ENCODE results near the gene RAB11FIP3. TPM values are rescaled to one million over a fixed set of nuclear protein-coding genes. Genes with fewer than 3 reads are reported as not detected.

The RAB11FIP3 gene
- total and polyA plus RNA-seq, 2 of the 13 experiments (the other 11 are each of a cell fraction or from before 2014, with no cell fraction given): 34.3 to 57.6 TPM

DNA sequence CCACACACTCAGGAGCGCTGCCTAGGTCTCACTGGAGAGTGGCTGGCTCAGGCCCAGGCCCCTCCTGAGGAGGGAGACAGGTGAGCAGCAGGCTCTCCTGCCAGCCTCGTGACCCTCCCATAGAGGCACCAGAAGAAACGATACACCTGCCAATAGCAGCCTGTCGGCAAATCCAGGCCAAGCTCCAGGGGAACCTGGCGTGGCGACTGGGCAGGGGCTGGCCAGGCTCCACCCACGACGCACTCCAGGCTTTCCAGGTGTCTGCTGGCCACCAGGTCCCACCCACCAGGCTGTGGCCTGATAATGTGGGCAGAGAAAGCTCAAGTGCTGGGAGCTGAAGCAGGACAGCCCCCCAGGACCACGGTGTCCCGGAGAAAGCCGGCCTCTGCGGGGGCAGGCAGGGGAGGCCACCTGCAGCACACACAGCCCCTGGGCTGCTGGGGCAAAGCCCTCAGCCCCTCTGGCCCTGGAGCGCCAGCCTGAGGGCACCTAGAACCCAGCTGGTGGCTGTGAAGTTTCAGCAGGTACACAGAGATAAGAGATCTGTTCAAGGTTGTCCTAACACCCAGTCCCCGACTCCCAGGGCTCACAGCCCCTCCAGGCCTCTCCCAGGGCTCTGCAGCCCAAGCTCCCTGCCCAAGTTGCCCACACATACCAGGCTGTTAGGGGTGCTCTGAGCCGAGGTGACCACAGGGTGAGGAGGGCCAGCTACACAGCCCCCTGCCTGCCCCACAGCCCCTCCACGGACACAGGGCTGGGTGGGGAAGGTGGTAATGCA lies 46.1 kb upstream of the RAB11FIP3 start (continued):
- TF ChIP-seq, protein P1, sequence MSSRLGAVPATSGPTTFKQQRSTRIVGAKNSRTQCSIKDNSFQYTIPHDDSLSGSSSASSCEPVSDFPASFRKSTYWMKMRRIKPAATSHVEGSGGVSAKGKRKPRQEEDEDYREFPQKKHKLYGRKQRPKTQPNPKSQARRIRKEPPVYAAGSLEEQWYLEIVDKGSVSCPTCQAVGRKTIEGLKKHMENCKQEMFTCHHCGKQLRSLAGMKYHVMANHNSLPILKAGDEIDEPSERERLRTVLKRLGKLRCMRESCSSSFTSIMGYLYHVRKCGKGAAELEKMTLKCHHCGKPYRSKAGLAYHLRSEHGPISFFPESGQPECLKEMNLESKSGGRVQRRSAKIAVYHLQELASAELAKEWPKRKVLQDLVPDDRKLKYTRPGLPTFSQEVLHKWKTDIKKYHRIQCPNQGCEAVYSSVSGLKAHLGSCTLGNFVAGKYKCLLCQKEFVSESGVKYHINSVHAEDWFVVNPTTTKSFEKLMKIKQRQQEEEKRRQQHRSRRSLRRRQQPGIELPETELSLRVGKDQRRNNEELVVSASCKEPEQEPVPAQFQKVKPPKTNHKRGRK (CRISPR knock-in tag; IDR thresholded peaks at IDR 0.05): no peak

DNA sequence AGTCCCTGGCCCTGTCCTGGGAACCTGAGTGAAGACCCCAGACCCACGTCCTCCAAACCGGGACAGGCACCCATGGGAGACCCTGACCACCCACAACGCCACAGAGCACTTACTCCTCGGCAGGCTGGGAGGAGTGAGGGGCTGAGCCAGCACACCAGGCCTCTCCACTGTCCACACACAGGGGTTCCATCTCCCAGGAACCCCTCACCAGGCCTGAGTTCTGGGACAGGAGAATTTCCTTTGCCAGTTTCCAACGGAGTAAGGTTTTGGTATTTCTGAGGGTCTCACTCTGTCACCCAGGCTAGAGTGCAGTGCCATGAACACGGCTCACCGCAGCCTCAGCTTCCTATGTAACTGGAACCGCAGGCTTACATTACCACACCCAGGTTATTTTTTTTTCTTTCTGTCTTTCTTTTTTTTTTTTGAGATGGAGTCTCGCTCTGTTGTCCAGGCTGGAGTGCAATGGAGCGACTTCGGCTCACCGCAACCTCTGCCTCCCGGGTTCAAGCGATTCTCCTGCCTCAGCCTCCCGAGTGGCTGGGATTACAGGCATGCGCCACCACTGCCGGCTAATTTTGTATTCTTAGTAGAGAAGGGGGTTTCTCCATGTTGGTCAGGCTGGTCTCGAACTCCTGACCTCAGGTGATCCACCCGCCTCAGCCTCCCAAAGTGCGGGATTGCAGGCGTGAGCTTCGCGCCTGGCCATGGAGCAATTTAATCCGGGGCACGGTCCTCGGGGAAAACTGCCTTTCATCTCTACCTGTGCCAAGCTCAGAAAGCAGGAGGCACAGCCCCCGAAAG lies 45.3 kb upstream of the RAB11FIP3 start:
- peak overlapping the region; percentile 81; the same call in 1 of the 2 replicates for H3K9ac ChIP-seq (ENCODE audit: insufficient read depth, low read depth, low read length)
- no peak for TF ChIP-seq ZNF20 (CRISPR knock-in tag; IDR thresholded peaks at IDR 0.05)
- TF ChIP-seq, protein P2, sequence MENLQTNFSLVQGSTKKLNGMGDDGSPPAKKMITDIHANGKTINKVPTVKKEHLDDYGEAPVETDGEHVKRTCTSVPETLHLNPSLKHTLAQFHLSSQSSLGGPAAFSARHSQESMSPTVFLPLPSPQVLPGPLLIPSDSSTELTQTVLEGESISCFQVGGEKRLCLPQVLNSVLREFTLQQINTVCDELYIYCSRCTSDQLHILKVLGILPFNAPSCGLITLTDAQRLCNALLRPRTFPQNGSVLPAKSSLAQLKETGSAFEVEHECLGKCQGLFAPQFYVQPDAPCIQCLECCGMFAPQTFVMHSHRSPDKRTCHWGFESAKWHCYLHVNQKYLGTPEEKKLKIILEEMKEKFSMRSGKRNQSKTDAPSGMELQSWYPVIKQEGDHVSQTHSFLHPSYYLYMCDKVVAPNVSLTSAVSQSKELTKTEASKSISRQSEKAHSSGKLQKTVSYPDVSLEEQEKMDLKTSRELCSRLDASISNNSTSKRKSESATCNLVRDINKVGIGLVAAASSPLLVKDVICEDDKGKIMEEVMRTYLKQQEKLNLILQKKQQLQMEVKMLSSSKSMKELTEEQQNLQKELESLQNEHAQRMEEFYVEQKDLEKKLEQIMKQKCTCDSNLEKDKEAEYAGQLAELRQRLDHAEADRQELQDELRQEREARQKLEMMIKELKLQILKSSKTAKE (CRISPR knock-in tag; IDR thresholded peaks at IDR 0.05; ENCODE audit: borderline replicate concordance): no peak
- TF ChIP-seq RFXAP (CRISPR knock-in tag; IDR thresholded peaks at IDR 0.05; ENCODE audit: borderline replicate concordance): 0 out of 2 replicates have a peak, but pooled peaks have one; percentile 20
- TF ChIP-seq FOSL2 (CRISPR knock-in tag; IDR thresholded peaks at IDR 0.05): no peak
- TF ChIP-seq TAF1 (CRISPR knock-in tag; IDR thresholded peaks at IDR 0.05): no peak
- TF ChIP-seq, protein P3, sequence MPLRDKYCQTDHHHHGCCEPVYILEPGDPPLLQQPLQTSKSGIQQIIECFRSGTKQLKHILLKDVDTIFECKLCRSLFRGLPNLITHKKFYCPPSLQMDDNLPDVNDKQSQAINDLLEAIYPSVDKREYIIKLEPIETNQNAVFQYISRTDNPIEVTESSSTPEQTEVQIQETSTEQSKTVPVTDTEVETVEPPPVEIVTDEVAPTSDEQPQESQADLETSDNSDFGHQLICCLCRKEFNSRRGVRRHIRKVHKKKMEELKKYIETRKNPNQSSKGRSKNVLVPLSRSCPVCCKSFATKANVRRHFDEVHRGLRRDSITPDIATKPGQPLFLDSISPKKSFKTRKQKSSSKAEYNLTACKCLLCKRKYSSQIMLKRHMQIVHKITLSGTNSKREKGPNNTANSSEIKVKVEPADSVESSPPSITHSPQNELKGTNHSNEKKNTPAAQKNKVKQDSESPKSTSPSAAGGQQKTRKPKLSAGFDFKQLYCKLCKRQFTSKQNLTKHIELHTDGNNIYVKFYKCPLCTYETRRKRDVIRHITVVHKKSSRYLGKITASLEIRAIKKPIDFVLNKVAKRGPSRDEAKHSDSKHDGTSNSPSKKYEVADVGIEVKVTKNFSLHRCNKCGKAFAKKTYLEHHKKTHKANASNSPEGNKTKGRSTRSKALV (CRISPR knock-in tag; IDR thresholded peaks at IDR 0.05): no peak
- TF ChIP-seq ZSCAN12 (CRISPR knock-in tag; IDR thresholded peaks at IDR 0.05): no peak
- no peak for TF ChIP-seq ZNF570 (CRISPR knock-in tag; IDR thresholded peaks at IDR 0.05; ENCODE audit: borderline replicate concordance)
- no peak for TF ChIP-seq SAP130 (CRISPR knock-in tag; IDR thresholded peaks at IDR 0.05; ENCODE audit: low read depth)
- no peak for TF ChIP-seq ZNF143 (CRISPR knock-in tag; IDR thresholded peaks at IDR 0.05)
- TF ChIP-seq, protein P4, sequence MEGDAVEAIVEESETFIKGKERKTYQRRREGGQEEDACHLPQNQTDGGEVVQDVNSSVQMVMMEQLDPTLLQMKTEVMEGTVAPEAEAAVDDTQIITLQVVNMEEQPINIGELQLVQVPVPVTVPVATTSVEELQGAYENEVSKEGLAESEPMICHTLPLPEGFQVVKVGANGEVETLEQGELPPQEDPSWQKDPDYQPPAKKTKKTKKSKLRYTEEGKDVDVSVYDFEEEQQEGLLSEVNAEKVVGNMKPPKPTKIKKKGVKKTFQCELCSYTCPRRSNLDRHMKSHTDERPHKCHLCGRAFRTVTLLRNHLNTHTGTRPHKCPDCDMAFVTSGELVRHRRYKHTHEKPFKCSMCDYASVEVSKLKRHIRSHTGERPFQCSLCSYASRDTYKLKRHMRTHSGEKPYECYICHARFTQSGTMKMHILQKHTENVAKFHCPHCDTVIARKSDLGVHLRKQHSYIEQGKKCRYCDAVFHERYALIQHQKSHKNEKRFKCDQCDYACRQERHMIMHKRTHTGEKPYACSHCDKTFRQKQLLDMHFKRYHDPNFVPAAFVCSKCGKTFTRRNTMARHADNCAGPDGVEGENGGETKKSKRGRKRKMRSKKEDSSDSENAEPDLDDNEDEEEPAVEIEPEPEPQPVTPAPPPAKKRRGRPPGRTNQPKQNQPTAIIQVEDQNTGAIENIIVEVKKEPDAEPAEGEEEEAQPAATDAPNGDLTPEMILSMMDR (CRISPR knock-in tag; IDR thresholded peaks at IDR 0.05): no peak
- TF ChIP-seq MEIS1 (CRISPR knock-in tag; IDR thresholded peaks at IDR 0.05; ENCODE audit: borderline replicate concordance): no peak

More for the DNA sequence above, 45.3 kb upstream of the RAB11FIP3 start:
- Histone ChIP-seq H3K27ac (ENCODE audit: extremely low read length, insufficient read depth, low read length) (peak overlapping the region; percentile 5), H3K4me2 (ENCODE audit: low read depth, low read length) (peak overlapping the region; percentile 88), H4K20me1 (ENCODE audit: insufficient read depth, low read length) (no peaks in the 10 kb centered on the region), H3K79me2 (ENCODE audit: insufficient read depth, low read length) (peaks cover 16% of the 10 kb centered on the region), H3K36me3 (replicated peaks in 1 of 2; ENCODE audit: control insufficient read depth in 1 of 2, insufficient read depth in 2 of 2, low read length in 2 of 2) (peaks cover 8 to 10% of the 10 kb centered on the region in 2 experiments; a peak in 3 of 5 replicates), H3K9me3 (ENCODE audit: low read length) (no peaks in the 10 kb centered on the region), H2AFZ (ENCODE audit: low read length) (no peak overlapping the region), H3K4me1 (ENCODE audit: insufficient read depth, low read length) (peaks cover 38% of the 10 kb centered on the region), H3K4me3 (replicated peaks in 1 of 3; ENCODE audit: insufficient read depth in 1 of 3, low read depth in 2 of 3, low read length in 3 of 3) (peak overlapping the region; percentile 85 to 94 (median 93)), H3K27me3 (ENCODE audit: control insufficient read depth in 1 of 2, insufficient read depth in 2 of 2, low read length in 2 of 2) (no peaks in the 10 kb centered on the region)
- intact Hi-C loops (cut with micrococcal nuclease; ENCODE audit: unreplicated experiment): no loop called here
- DNase-seq (ENCODE audit: low spot score) (no peak), ATAC-seq (no peak), FAIRE-seq (no peak)
- BruUV-seq (replicated peaks): TSS peak; percentile 56
- ChIA-PET POLR2A (interaction anchor here (0.9 to 5.9 kb wide), 6 partner anchors 10 to 146 kb away, joined by 3 to 27 read pairs (median 4); partner anchors contain the start of genes AXIN1, DECR2 and MRPL28), CTCF (ENCODE audit: low intra/inter-chr PET ratio, low total read pairs) (no interaction called here)
- in situ Hi-C loops (cut with HindIII; ENCODE audit: extremely low pct_ligation_motif_present, low pct_unique_long_range_greater_than_20kb): no loop called here
- WGBS (ENCODE audit: low lambda C conversion rate): 48% methylated on average over 23 of the region's 27 CpGs
